DND-41 (cell line): ENCODE data around the gene TRIB2.

Experiments
- ATAC-seq: fragments of 200-7000 bp; cut with Tn5 transposase; 3 replicates; pipeline ENCODE4 v1.9.1; 2021; ENCODE audit warnings: low read depth; ENCODE audit not compliant: insufficient read depth
- DNase-seq: peaks from one replicate; pipeline ENCODE4 v3.0.0-alpha.2; 2020
- H2AFZ ChIP-seq: 2 replicates; pipeline ENCODE4 v1.6.0; 2012; ENCODE audit warnings: low read depth, low read length
- H3K27ac ChIP-seq: 2 replicates; pipeline ENCODE4 v1.5.1; 2012; ENCODE audit warnings: low read length, inconsistent platforms
- H3K27me3 ChIP-seq: fragments of 200-600 bp; sonication (generic); 2 replicates; pipeline ENCODE4 v1.6.0; 2012; ENCODE audit warnings: low read length, mild to moderate bottlenecking, inconsistent platforms; ENCODE audit not compliant: insufficient read depth, poor library complexity
- H3K36me3 ChIP-seq: 2 replicates; pipeline ENCODE4 v1.5.1; 2012; ENCODE audit warnings: low read length, inconsistent platforms; ENCODE audit not compliant: insufficient read depth
- H3K4me1 ChIP-seq: 2 replicates; pipeline ENCODE4 v1.5.1; 2012; ENCODE audit warnings: mild to moderate bottlenecking, low read length; ENCODE audit not compliant: insufficient read depth
- H3K4me2 ChIP-seq: 2 replicates; pipeline ENCODE4 v1.6.0; 2012; ENCODE audit warnings: mild to moderate bottlenecking, moderate library complexity, low read length, inconsistent platforms; ENCODE audit not compliant: insufficient read depth
- H3K4me3 ChIP-seq, 2 experiments: fragments of 200-600 bp in 1 of 2; shearing (Covaris generic) in 1 of 2; 2 replicates each; pipeline ENCODE4 v1.5.1; 2012 to 2016; ENCODE audit warnings: inconsistent platforms in 2 of 2, low read length in 2 of 2, mild to moderate bottlenecking in 2 of 2, low read depth in 1 of 2, moderate library complexity in 1 of 2
- H3K79me2 ChIP-seq: 2 replicates; pipeline ENCODE4 v1.6.0; 2012; ENCODE audit warnings: low read length, inconsistent platforms; ENCODE audit not compliant: insufficient read depth
- H3K9ac ChIP-seq: 2 replicates; pipeline ENCODE4 v1.6.0; 2012; ENCODE audit warnings: low read depth, mild to moderate bottlenecking, inconsistent platforms, low read length, moderate library complexity
- H3K9me3 ChIP-seq: 2 replicates; pipeline ENCODE4 v1.5.1; 2012; ENCODE audit warnings: low read length, moderate library complexity, mild to moderate bottlenecking, inconsistent platforms; ENCODE audit not compliant: insufficient read depth, severe bottlenecking
- H4K20me1 ChIP-seq: 2 replicates; pipeline ENCODE4 v1.6.0; 2012; ENCODE audit warnings: low read length; ENCODE audit not compliant: insufficient read depth
- CTCF ChIP-seq: IDR thresholded peaks from 2 replicates; pipeline ENCODE4 v1.5.1; 2012; ENCODE audit warnings: borderline replicate concordance, low read length, moderate library complexity, mild to moderate bottlenecking; ENCODE audit not compliant: poor library complexity, severe bottlenecking; ENCODE audit errors: extremely low read depth
- EZH2 ChIP-seq: IDR thresholded peaks from 3 replicates; pipeline ENCODE4 v1.6.1; 2012; ENCODE audit warnings: borderline replicate concordance, low read depth, mild to moderate bottlenecking, moderate library complexity, low read length, inconsistent platforms; ENCODE audit not compliant: severe bottlenecking

The TRIB2 gene

GRCh38 chr2:12708508-12709206, 8.1 kb upstream of the TRIB2 start:
- no peaks in the 10 kb centered on the region for H3K27me3 ChIP-seq
- TF ChIP-seq EZH2 (no peak), CTCF (no peak)
- H3K36me3 ChIP-seq = no peaks in the 10 kb centered on the region
- H4K20me1 ChIP-seq = no peaks in the 10 kb centered on the region
- peak overlapping the region; percentile 85 for H3K27ac ChIP-seq
- no peak for DNase-seq
- peaks cover 31% of the 10 kb centered on the region for H3K4me1 ChIP-seq
- no peaks in the 10 kb centered on the region for H3K79me2 ChIP-seq
- ATAC-seq = 0 out of 3 replicates have a peak, but pooled peaks have one; percentile 3
- H3K4me3 ChIP-seq = no peak overlapping the region
- H3K9me3 ChIP-seq = no peaks in the 10 kb centered on the region
- H2AFZ ChIP-seq = peak overlapping the region; percentile 24; the same call in 1 of the 2 replicates
- peak overlapping the region; percentile 16 for H3K4me2 ChIP-seq
- H3K9ac ChIP-seq = peak overlapping the region; percentile 27; the same call in 1 of the 2 replicates

GRCh38 chr2:12709207-12709522, 7.6 kb upstream of the TRIB2 start:
- DNase-seq (peak; percentile 69), ATAC-seq (peak; percentile 99)
- H3K27ac ChIP-seq = peak overlapping the region; percentile 85
- H3K27me3 ChIP-seq = no peaks in the 10 kb centered on the region
- H4K20me1 ChIP-seq = no peaks in the 10 kb centered on the region
- peaks cover 31% of the 10 kb centered on the region for H3K4me1 ChIP-seq
- H3K9ac ChIP-seq = no peak overlapping the region
- TF ChIP-seq CTCF (no peak), EZH2 (no peak)
- peak overlapping the region; percentile 9; the same call in 1 of the 2 replicates for H2AFZ ChIP-seq
- H3K4me3 ChIP-seq = no peak overlapping the region
- H3K79me2 ChIP-seq = no peaks in the 10 kb centered on the region
- H3K36me3 ChIP-seq = no peaks in the 10 kb centered on the region
- H3K9me3 ChIP-seq = no peaks in the 10 kb centered on the region
- peak overlapping the region; percentile 16 for H3K4me2 ChIP-seq

- TF ChIP-seq CTCF = no peak
- no peak for TF ChIP-seq EZH2
- Histone ChIP-seq H3K27me3 (no peaks in the 10 kb centered on the region), H3K79me2 (no peaks in the 10 kb centered on the region), H3K9me3 (no peaks in the 10 kb centered on the region), H3K27ac (peak overlapping the region; percentile 85; the same call in 1 of the 2 replicates), H3K4me2 (no peak overlapping the region), H3K4me1 (peaks cover 36% of the 10 kb centered on the region), H2AFZ (no peak overlapping the region), H3K9ac (no peak overlapping the region), H3K36me3 (no peaks in the 10 kb centered on the region), H4K20me1 (no peaks in the 10 kb centered on the region), H3K4me3 (no peak overlapping the region)
- DNase-seq = no peak
- no peak for ATAC-seq
Observed at GRCh38 chr2:12710301-12710700, 6.4 kb upstream of the TRIB2 start.
